A673 (cell line): ENCODE data around the gene TP53TG3. TPM values are rescaled to one million over a fixed set of nuclear protein-coding genes. Genes with fewer than 3 reads are reported as not detected.
"Not testable (repeated sequence)": the region's sequence is repeated elsewhere in the genome, so short reads cannot be mapped to it uniquely, and the experiment has no call there.

ENCODE experiments used
- Bru-seq: library from RNA; stranded (reverse); fragments of 400-500 nt; gene quantifications from one replicate; lab custom pipeline; 2021; lab: Mats Ljungman, UMichigan
- BruChase-seq, 2 experiments: library from RNA; stranded (reverse); fragments of 400-500 nt; gene quantifications; one replicate each; lab custom pipeline; 2021; lab: Mats Ljungman, UMichigan
- BruUV-seq: library from RNA; stranded (reverse); fragments of 400-500 nt; replicated peaks from 2 replicates; lab custom pipeline; 2021; lab: Mats Ljungman, UMichigan
- CTCF ChIA-PET: fragments of 300-600 bp; sonication (Branson Sonifier 250); formaldehyde crosslinking; loops from one replicate; lab custom pipeline; 2022; ENCODE audit warnings: antibody characterized with exemption; lab: Charles Lee
- POLR2A ChIA-PET: fragments of 300-600 bp; sonication (Branson Sonifier 250); formaldehyde crosslinking; loops from one replicate; lab custom pipeline; 2022; ENCODE audit warnings: antibody characterized with exemption; ENCODE audit not compliant: low non-redundant PET; lab: Charles Lee
- DNase-seq: peaks from one replicate; pipeline ENCODE4 v3.0.0-alpha.2; 2015; ENCODE audit warnings: low spot score
- H3K27ac ChIP-seq: fragments of 200-600 bp; sonication (generic); 2 replicates; pipeline ENCODE4 v1.5.1; 2016; ENCODE audit warnings: mixed run types, low read depth, mild to moderate bottlenecking, mixed read lengths, antibody characterized with exemption, low read length; ENCODE audit not compliant: poor library complexity, severe bottlenecking
- H3K27me3 ChIP-seq: fragments of 200-600 bp; sonication (generic); replicated peaks from 2 replicates; pipeline ENCODE4 v1.6.1; 2017; ENCODE audit warnings: mixed run types, low read depth, mild to moderate bottlenecking, mixed read lengths, antibody characterized with exemption, low read length; ENCODE audit not compliant: insufficient read depth, poor library complexity
- H3K36me3 ChIP-seq: fragments of 200-600 bp; sonication (generic); 2 replicates; pipeline ENCODE4 v1.6.1; 2016; ENCODE audit warnings: mixed run types, mild to moderate bottlenecking, mixed read lengths, antibody characterized with exemption, low read length; ENCODE audit not compliant: insufficient read depth, poor library complexity, severe bottlenecking
- H3K4me1 ChIP-seq: fragments of 200-600 bp; sonication (generic); 2 replicates; pipeline ENCODE4 v1.6.1; 2017; ENCODE audit warnings: mixed run types, mild to moderate bottlenecking, mixed read lengths, antibody characterized with exemption, low read length; ENCODE audit not compliant: insufficient read depth, poor library complexity, severe bottlenecking
- H3K4me3 ChIP-seq: fragments of 200-600 bp; sonication (generic); 2 replicates; pipeline ENCODE4 v1.5.1; 2016; ENCODE audit warnings: low read depth, mixed run types, mild to moderate bottlenecking, mixed read lengths, low read length; ENCODE audit not compliant: poor library complexity, severe bottlenecking
- H3K9me3 ChIP-seq: fragments of 200-600 bp; sonication (generic); 2 replicates; pipeline ENCODE4 v1.6.1; 2016; ENCODE audit warnings: mixed run types, low read depth, mild to moderate bottlenecking, mixed read lengths, antibody characterized with exemption, low read length; ENCODE audit not compliant: poor library complexity, severe bottlenecking
- intact Hi-C: fragments of 100-400 bp; cut with micrococcal nuclease; formaldehyde crosslinking; loops from one replicate; pipeline ENCODE4 v1.10.0; 2022; ENCODE audit not compliant: unreplicated experiment
- long read RNA-seq: library from polyadenylated mRNA; stranded (forward); transcript quantifications from one replicate; pipeline ENCODE4 v2.0.0, GENCODE V29; 2022
- total RNA-seq: library from RNA; stranded (reverse); gene quantifications from 2 replicates; pipeline ENCODE4 v1.2.3, GENCODE V29; 2021

The TP53TG3 gene
- total RNA-seq (not detected in 2 replicates), Bru-seq, nascent RNA (not detected), BruChase-seq, experiment 1, labeled RNA remaining after a 2-hour chase (not detected), BruChase-seq, experiment 2, labeled RNA remaining after a 6-hour chase (not detected)
- long read RNA-seq: 0 reads

DNA sequence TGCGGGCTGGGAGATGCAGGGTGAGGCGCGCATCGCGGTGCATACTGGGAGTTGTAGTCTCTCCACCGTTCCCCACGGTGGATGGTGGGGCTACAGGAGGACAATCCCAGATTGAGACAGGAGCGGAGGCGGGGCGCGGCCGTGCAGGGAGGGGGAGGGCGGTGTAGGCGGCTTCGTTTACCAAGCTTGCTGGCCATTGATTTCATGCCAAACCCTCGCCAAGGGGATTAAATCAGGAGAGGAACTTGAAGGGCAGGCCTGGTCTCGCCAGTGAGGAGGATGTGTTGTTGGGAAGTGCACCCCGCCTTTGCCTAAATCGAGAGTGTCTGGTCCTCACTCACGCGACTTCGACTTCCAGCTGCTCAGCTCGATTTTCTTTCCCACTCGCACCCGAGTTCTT, at the start of gene TP53TG3:
Gene TP53TG3 (minus strand): TSS at position 101 of the 400 bp plus-strand sequence. CDS start 68 bp downstream, at position 33.
- H3K36me3 ChIP-seq, H3K9me3 ChIP-seq, CTCF ChIA-PET, DNase-seq, H3K4me3 ChIP-seq, intact Hi-C loops, POLR2A ChIA-PET, H3K27ac ChIP-seq, H3K27me3 ChIP-seq, H3K4me1 ChIP-seq, BruUV-seq: not testable (repeated sequence)

GRCh38 chr16:32650876-32651275, 25.1 kb downstream of the TP53TG3 start:
- H3K4me3 ChIP-seq, POLR2A ChIA-PET, DNase-seq, H3K27ac ChIP-seq, CTCF ChIA-PET, H3K4me1 ChIP-seq, H3K27me3 ChIP-seq, H3K9me3 ChIP-seq, intact Hi-C loops, BruUV-seq, H3K36me3 ChIP-seq: not testable (repeated sequence)

GRCh38 chr16:32647562-32647961, 28.4 kb downstream of the TP53TG3 start:
- H3K9me3 ChIP-seq, CTCF ChIA-PET, H3K4me3 ChIP-seq, intact Hi-C loops, H3K36me3 ChIP-seq, H3K27ac ChIP-seq, BruUV-seq, H3K27me3 ChIP-seq, POLR2A ChIA-PET, DNase-seq, H3K4me1 ChIP-seq: not testable (repeated sequence)

DNA sequence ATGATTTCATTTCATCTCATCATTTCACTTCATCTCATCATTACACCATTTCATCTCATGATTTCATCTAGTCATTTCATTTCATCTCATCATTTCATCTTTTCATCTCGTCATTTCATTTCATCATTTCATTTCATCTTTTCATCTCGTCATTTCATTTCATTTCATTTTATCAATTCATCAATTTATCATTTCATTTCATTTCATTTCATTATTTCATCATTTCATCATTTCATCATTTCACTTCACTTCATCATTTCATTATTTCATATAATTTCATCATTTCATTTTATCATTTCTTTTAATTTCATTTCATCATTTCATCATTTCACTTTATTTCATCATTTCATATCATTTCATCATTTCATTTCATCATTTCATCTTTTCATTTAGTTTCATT, 29.2 kb downstream of the TP53TG3 start:
- H3K36me3 ChIP-seq, H3K27ac ChIP-seq, H3K9me3 ChIP-seq, POLR2A ChIA-PET, intact Hi-C loops, H3K4me1 ChIP-seq, H3K4me3 ChIP-seq, BruUV-seq, CTCF ChIA-PET, H3K27me3 ChIP-seq, DNase-seq: not testable (repeated sequence)

DNA sequence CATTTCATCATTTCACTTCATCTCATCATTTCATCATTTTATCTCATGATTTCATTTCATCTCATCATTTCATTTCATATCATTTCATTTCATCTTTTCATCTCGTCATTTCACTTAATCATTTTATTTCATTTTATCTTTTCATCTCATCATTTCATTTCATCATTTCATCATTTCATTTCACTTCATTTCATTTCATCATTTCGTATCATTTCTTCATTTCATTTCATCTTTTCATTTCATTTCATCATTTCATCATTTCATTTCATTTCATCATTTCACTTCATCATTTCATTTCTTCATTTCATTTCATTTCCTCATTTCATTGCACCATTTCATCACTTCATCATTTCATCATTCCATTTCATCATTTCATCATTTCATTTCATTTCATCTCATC, 29.8 kb downstream of the TP53TG3 start:
- BruUV-seq, H3K27me3 ChIP-seq, H3K9me3 ChIP-seq, CTCF ChIA-PET, H3K36me3 ChIP-seq, POLR2A ChIA-PET, DNase-seq, H3K27ac ChIP-seq, H3K4me1 ChIP-seq, intact Hi-C loops, H3K4me3 ChIP-seq: not testable (repeated sequence)

DNA sequence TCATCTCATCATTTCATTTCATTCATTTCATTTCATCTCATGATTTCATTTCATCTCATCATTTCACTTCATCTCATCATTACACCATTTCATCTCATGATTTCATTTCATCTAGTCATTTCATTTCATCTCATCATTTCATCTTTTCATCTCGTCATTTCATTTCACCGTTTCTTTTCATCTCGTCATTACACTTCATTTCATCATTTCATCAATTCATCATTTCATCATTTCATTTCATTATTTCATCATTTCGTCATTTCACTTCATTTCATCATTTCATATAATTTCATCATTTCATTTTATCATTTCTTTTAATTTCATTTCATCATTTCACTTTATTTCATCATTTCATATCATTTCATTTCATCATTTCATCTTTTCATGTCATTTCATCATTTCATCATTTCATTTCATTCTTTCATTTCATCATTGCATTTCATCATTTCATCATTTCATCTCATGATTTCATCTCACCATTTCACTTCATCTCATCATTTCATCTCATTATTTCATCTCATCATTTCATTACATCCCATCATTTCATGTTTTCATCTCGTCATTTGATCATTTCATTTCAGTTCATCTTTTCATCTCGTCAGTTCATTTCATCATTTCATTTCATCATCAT, 30.6 kb downstream of the TP53TG3 start:
- H3K9me3 ChIP-seq, BruUV-seq, H3K27ac ChIP-seq, intact Hi-C loops, CTCF ChIA-PET, DNase-seq, H3K4me3 ChIP-seq, H3K4me1 ChIP-seq, POLR2A ChIA-PET, H3K27me3 ChIP-seq, H3K36me3 ChIP-seq: not testable (repeated sequence)

- BruUV-seq, H3K27ac ChIP-seq, POLR2A ChIA-PET, intact Hi-C loops, H3K27me3 ChIP-seq, H3K4me1 ChIP-seq, DNase-seq, H3K4me3 ChIP-seq, H3K36me3 ChIP-seq, H3K9me3 ChIP-seq, CTCF ChIA-PET: not testable (repeated sequence)
Observed at GRCh38 chr16:32644715-32645114, 31.2 kb downstream of the TP53TG3 start.
